Stimulated activated CD4-positive, alpha-beta T cell treated with anti-CD3 and anti-CD28 coated beads, TNF-alpha, amount 100 ng/mL, for 48 hours (primary cell): ENCODE measurements around the gene USP48.

Source experiments
- DNase-seq, 3 donors: peaks; one replicate each; pipeline ENCODE4 v3.0.0-alpha.2; 2020; ENCODE audit warnings: low read depth in 3 of 3

Gene USP48

DNA sequence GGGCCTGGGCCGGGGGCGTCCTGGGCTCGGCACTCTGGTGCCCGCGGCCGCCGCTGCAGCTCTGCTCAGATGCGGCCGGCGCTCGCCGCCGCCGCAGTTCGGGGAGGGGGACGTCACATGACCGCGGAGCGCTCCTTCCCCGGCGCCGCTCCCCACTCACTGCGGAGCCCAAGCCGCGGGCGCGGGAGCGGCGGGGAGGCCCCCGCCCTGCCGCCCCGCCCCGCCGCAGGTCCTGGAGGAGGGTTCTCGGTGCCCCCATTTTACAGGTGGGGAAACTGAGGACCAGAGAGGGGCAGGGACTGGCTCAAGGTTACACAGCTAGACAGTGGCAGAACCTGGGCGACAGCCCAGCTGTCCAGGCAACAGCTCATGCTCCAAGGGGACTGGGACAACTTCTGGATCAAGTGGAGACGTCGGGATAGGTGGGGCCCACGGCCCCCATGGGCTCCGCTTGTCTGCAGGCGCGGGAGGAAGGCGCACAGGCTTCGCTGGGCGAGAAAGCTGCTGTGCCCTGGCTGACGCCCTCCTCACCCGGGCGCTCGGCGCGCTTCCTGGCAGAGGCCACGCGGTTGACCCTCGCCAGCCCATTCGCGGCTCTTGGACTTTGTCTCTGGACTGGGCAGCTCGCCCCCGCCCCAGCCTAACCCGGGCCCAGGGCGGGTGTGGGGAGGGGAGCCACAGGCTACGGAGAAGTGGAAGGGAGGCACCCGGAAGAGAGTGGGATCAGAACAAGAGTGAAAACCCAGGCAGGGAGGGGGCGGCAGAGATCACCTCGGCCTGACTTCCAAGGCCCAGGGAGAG lies 113.5 kb downstream of the USP48 start, which contains the start of gene RAP1GAP:
Gene RAP1GAP, minus strand, starts transcription at position 100 of the 801 bp plus-strand sequence. CDS start 49,325 bp downstream, outside the sequence.
- no peak for DNase-seq

DNA sequence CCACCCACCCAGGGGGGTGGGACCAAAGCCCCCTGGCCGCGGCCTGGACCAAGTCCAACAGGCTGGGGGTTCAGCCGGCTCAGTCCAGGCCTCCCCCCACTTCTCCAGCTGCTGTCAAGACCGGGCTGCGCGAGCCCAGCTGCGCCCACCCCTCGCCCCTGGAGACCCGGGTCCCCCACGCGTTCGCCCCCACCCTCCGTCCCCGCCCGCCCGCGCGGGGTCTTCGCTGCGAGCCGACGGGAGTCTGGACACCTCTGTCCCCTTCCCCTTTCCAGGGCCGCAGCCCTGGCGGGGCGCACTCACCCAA lies 114.0 kb downstream of the USP48 start:
- no peak for DNase-seq

DNA sequence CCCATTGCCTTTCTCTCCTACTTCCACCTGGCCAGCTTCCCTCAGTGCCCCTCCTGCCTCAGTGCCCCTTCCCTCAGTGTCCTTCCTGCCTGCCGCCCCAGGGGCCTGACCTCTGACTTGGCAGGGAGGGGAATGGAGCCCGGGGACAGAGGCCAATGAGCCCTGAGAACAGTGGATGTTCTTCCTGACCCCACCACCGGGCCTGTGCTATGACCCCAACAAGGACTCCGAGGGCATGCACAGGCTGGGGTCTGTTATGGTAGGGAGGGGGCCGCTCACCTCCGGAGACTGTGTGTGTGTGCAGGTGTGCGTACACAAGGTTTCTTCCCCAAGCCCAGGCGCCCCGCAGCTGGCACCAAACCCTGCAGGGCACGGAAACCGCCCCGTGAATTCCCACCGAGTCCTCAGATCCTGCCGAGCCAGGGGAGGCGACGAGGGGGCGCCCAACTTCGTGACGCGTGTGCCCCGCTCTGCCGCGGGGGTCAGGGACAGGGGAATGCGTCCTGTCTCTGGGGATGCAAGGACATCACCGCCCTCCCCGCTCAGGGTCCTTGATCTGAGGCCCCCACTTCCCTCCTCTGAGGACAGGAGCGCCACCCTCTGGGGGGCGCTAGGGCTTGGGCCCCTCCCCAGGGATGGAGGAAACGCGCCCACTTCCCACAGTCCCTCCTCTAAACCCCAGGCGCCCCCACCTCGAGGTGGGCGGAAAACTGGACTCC lies 114.6 kb downstream of the USP48 start:
- no peak for DNase-seq

DNA sequence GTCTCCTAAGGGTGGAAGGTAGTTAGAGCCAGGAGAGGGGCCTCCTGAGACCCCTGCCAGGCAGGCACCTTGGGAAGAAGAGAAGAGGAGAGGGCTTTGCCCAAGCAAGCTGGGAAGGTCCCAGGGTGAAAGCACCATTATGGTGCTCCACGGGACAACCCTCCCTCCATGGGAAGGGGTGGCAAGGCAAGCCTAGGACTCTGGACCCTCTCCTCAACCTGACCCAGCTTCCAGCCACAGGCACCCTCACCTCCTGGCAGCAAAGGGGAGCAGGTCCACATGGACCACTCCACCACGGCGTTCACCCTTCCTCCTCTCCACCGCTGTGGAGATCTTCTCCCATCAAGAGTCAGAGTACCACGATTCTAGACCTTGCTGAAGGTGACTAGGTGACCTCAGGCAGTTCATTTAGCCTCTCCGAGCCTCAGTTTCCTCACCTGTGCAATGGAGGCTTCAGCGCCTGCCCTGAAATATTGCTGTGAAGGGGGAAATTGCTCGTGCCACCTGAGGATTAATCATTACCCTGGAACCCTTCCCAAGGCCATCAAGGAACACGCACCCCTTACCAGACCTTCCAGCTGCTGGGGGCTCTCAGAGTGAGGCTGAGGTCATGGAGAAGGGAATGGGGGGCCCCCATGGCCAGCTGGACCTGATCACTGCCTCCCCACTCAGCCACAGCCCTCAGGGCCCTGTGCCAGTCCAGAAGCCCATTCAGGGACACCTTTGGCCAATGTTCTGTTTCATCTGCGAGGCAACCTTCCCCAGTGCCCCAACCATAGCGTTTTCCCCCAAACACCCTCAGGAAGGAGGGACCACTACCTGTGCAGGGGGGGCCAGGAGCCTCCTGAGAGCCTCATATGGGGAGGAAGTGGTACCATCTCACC lies 115.4 kb downstream of the USP48 start:
- DNase-seq = no peak

DNA sequence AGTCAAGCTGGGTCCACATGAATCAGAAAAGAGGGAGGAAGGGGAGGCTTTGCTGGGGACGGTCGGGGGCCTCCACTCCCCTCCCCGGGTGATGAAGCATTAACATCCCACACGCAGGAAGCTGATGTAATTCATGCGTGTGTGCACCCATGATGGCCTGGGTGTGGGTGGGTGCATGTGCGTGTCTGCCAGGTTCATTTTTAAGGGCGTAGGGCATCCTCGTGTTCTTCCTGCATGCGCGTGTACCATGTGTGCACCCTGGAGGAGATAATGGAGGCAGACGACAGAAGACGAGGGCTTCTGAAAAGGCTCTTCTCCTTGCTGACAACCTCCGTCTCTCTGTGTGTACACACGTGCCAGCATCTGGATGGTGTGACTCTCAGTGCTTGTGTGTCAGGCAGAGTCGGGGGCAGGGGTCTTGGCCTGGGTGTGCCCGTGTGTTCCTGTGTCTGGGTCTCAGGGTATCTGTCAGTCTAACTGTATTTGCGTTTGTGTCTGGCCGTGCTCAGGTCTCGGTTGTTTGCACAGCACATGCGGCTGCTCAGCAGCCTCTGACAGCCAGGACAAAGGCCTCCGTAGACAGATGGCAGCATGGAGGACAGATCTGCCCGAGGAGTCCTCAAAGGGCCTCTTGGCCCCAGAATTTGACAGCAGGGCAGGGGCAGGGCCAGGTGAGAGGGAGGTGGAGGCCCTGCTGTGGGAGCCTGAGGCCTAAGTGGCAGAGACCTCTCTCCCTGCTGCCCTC lies 116.2 kb downstream of the USP48 start:
- no peak for DNase-seq

DNA sequence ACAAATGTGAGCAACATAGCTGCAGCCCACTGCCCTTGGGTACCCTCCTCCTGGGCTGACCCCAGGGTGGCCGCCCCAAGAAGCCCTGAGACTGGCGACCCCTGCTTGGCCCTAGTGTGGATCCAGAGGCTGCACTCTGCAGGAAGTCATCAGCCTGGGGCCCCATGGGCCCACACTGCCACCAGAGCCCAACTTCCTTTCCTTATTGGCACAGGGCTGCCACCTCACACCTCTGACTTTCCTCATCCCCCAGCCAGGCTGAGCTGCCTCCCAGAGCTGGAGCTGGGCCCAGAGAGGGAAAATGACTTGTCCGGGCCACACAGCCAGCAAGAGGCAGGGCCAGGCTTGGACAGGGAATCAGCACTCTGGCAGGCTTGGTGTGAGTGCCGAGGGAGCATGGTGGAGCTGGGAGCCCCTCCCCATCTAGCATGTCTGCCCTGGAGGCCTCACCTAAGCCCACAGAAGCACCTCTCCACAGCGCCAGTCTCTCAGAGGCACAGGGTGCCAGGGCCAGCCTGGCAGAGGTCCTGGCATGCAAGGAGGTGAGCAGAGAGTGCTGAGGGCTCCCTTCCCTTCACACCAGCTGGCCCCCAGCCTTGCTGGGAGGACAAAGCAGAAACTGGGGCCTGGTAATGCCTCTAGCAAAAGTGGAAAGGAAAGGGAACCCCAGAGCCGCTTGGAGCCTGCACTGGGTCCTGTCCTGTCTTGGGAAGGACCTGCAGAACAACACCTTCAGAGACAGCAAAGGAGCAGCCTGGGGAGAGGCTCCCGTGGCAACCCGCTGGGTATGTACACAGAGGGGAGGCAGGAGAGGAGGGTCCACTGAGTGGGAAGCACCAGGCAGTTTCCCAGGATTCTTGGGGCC lies 117.0 kb downstream of the USP48 start:
- no peak for DNase-seq

DNA sequence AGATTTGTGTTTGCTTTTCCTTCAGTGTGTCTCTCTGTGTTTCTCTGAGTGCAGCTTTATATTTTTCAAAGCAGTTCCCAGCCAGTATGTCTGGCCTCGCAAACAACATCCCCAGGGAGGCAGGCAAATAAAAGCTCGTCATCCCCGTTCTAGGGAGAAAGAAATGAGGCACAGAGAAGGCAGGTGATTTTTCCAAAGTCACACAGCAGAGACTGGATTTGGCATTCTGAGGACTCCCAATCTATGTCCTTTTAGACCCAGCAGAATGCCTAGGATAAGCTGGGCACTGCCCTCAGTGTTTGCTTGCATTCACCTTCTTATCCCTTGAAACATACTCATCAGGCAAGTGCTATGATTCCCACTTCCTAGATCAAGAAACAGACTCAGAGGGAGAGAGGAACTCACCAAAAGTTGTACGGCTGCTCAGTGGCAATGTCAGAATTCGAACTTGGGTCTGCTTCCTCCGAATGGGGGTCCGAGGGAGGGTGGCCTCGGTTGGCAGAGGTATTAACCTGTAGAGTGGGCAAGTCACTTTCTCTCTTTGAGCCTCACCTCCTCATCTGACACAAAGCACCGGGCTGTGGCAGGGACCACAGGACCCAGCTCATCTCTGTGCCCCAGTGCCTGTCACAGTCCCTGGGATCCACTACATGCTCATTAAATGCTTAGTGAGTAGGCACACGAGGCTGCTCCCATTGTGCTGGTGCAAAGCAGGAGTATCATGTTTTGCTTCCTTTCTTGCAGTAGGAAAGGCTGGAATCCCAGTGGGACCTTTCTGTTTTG lies 118.0 kb downstream of the USP48 start:
- no peak for DNase-seq

DNA sequence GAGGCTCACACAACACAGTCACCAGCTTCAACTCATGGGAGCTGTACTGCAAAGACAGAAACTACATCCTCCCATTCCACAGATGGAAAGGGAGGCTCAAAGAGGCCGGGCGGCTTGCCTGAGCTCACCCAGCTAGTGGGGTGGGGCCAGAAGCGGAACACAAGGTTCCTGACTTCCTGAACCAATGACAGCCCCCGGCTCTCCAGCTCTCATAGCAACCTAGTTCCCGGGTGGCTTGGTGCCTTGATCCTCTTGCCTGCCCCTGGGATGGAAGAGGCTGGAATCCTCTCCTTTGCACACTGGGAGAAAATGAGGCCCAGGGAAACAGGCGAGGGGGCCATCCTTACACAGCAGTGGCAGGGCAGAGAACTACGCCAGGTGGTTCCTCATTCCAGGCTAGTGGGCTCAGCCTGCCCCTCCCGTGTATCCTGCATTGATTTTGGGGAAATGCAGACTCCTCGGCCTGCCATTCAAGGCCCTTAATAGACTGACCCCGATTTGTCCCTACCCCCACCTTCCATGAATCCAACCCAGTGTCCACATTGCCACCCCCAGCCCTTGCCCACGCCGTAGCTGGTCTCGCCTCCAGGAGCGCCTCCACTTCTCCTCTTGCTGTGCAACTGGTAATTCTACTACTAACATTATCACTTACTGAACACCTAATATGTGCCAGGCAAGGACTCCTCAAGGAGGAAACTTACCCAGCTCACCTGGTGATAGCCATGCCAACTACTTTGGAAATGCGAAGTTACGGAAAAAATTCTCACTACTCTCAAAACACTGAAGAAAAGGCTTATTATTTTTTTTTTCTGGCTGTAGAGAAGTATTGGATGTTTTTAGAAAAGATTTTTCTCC lies 118.8 kb downstream of the USP48 start:
- no peak for DNase-seq

DNA sequence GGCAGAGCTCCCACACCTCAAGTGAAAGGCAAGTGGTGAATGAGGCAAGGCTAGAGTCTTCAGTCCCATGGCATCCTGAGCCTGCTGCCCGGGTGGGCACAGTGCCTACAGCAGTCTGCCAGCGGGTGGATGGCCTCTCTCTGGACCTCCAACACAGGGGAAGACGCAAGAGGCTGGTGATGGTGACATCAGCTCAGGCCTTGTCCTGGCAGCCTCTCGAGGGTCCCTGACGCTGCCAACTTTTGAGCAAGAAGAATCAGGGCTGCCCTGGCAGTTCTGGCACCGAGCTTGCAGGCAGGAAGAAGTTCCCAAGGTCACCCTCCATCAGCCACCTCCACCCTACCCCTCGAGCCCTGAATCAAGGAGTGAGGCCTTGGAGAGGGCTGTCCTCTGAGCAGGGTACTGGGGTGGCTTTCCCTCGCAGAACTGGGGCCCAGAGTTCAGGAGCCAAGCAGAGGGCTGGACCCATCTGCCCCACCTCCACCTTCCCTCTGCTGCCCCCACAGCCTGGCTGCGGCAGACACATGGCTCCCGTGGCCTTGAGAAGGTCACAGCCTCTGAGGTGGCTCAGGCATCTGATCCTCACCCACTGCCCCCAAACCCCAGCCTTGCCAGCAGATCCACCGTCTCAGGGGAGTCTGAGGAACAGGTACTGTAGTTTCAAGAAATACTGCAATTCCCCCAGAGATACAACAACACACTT lies 119.5 kb downstream of the USP48 start:
- no peak for DNase-seq

DNA sequence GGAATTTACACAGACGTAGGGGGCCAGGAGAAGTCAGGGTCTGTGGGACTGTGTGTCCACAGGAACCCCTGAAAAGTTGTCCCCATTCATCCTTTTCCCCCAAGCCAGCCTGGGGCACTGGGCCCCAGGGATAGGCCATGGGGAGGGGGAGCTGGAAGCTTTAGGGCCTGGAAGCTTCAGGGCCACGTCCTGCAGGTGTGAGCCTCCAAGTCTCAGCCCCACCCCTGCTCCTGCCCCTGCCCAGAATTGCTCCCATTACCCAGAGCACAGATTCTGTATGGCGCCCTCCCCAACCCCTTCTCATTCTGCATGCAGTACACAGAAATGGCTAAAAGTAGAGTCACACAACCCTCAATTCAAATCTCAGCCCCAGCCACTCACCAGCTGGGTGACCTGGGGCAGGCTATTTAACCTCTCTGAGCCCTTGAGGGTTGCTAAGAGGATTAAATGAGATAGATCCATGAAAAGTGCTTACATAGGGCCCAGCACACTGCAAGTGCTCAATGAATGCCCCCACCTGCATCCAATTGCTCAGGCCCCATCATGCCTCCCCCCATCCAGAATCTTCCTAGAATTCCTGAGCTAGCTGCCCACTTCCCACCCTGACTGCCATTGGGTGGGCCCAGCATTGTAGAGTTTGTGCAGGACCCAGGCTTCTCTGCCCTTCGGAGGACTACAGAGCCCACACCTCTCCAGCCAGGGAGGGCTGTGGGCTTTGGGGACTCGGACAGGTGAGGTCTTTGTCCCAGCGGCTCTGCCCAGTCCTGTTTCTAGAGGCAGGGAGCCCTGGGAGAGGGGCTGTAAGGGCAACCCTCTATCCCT lies 120.3 kb downstream of the USP48 start:
- DNase-seq = no peak

DNA sequence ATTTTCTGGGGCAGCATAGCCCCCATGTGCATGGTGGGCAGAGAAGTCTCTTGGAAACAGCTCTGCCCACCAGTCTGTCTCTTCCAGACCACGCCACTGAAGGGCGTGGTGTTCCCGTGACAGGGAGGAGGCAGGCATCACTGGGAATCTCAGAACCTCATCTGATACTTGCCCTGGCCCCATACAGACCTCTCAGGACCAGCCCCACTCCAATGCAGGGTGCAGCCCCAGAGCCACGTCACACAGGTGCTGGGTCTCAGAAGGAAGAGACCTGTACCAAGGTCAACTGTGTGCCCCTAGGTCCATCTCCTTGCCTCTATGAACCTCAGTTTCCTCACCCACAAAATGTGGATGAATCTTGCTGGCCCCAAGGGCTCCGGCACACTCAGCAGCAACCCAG lies 121.1 kb downstream of the USP48 start:
- DNase-seq = no peak

DNA sequence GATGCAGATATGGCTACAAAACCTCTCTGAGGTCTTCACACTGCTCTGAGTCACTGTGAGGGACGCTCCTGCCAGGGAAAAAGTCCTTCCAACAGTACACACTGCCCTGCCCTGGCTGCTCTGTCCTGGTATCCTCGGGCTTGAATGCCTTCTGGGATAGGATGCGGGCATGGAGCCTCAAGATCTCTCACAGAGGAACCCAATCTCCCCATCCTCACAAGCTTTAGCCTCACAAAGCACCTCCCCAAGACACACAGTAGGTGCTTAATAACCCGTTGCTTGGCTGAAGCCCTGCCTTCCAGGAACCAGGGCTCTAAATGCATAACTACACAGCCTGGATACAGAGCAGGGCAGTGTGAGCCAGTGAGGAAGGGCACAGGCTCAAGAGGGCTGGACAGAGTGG lies 123.0 kb downstream of the USP48 start:
- no peak for DNase-seq

DNA sequence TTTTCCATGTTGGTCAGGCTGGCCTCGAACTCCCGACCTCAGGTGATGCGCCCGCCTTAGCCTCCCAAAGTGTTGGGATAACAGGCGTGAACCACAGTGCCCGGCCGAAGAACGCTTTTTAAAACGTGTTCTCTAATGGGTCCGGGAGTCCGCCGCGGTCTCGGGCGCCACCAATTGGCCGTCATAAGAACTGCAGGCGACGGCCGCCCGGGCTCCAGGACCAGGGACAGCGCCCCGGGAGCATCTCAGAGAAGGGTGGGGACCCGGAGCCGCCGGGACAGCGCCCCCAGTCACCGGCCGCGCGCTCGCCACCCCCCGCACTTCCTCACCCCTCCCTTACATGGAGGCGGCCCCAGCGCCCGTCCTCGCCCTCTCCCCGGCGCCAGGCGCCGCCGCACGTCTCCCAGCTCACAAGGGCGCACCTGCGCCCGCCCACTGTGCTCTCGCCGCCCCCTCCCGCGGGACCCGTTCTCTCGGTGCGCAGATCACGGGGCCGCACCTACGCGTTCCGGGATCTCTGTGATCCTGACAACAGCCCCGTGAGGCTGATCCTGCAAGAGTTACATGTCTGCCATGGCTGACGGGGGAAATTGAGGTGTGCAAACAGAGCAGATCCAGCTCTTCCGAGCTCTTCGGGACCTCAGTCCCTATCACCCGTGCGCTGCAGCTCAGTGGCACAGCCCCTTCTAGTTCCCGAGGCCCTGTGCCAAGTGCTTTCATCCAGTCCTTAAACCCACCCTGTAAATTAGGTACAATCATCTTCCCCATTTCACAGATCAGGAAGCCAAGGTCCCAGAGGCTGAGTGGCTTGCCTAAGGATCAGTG lies 123.6 kb downstream of the USP48 start:
- peak; percentile 62 to 69 (median 62) for DNase-seq

DNA sequence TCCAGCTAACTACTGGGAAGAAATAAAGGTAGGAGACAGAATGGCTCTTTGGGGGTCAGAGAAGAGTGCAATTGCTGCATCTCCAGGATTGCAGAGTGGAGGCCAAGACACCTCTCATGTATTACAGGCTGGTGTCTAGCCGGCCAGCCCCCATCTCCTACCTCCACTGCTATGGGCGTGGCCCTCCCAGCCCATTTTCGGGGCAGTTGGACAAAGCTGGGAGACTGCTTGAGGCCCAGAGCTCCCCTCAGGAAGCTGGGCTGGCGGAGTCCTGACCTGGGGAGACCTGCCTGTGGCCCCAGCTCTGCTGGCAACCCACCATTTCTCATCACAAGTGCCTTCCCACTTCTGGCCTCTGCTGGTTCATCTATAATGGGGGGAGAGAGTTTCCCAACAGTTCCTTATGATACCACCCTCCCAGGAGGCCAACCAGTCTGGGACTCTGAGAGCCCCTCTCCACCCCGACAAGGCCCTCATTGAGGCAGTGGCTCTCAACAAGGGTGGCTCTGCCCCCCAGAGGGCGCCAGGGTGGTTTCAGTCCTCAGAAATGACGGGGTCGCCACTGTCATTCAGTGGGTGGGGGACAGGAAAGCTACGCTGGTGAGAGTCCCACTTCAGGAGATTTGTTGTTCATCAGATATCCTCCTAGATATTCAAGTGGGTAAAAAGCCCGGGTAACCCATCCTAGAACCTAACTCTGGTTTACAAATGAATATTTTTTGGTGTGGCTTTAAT lies 125.3 kb downstream of the USP48 start:
- DNase-seq = no peak

DNA sequence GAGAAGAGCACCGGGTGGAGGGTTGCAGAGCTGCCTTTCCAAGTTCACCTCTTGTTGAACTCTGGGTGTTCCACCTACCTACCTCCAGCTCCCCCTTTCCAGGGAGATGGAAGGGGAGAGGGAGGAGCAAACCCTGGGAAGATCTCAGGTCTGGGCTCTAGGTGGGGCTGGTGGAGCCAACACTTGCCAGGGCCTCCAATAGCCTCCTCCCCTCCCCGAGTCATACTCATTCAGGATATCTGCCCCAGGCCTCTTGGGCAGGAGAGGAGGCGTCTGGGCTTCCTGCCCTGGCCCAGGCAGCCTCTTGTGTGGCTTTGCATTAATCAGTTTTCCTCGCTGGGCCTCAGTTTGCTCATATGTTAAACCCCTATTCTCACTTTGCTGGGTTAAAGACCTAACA lies 127.2 kb downstream of the USP48 start:
- no peak for DNase-seq

DNA sequence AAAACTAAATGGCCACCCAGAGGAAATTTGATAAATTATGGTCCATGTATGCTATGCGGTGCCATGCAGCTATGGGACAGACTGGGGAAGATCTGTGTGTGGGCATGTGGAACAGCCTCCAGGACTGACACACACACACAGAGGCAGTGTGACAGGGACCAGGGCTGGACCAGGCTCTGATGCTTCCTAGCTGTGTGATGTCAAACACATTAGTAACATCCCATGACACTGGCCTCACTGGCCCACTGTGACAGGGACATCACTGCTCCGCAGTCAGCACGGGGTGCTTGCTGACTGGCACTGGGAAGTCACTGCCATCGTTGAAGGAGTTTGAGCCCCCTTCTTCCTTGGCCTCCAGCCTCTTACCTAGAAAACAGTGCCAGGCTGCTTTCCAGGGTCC lies 127.7 kb downstream of the USP48 start:
- no peak for DNase-seq
